ENCODE data around the gene RBM6. TPM values are rescaled to one million over a fixed set of nuclear protein-coding genes. Genes with fewer than 3 reads are reported as not detected.

RBM6 gene
- total and polyA plus RNA-seq, 9 of the 15 experiments (the other 6 are each of a cell fraction or from before 2014, with no cell fraction given) = 19.9 to 82.2 (median 57.8) TPM

- Histone ChIP-seq H3K4me3 (no peak overlapping the region), H3K27me3 (ENCODE audit: control insufficient read depth in 2 of 2, insufficient read depth in 2 of 2, low read length in 2 of 2) (no peaks in the 10 kb centered on the region), H3K36me3 (ENCODE audit: control insufficient read depth, insufficient read depth, low read length) (peaks cover 27% of the 10 kb centered on the region), H3K4me2 (ENCODE audit: insufficient read depth, low read length) (no peak overlapping the region), H3K4me1 (replicated peaks in 1 of 2; ENCODE audit: control insufficient read depth in 2 of 2, insufficient read depth in 2 of 2, low read length in 2 of 2) (no peaks in the 10 kb centered on the region; a peak in 1 of 5 replicates), H2AFZ (ENCODE audit: low read depth, low read length) (no peak overlapping the region), H3K9me3 (replicated peaks; ENCODE audit: control insufficient read depth, insufficient read depth, low read depth, low read length) (no peaks in the 10 kb centered on the region), H3K79me2 (ENCODE audit: control insufficient read depth, insufficient read depth, low read length) (peaks cover 7% of the 10 kb centered on the region; the same call in 2 of the 3 replicates), H3K27ac (ENCODE audit: extremely low read depth, low read depth, low read length) (no peak overlapping the region), H3K9ac (ENCODE audit: insufficient read depth in 1 of 2, low read depth in 2 of 2, low read length in 2 of 2) (no peak overlapping the region), H4K20me1 (replicated peaks; ENCODE audit: control insufficient read depth, insufficient read depth, low read length) (0 out of 2 replicates have a peak, but pooled peaks cover 4% of the 10 kb centered on the region), H3K9me1 (ENCODE audit: control insufficient read depth, insufficient read depth, low read length) (no peaks in the 10 kb centered on the region)
- DNase-seq (ENCODE audit: extremely low read depth in 1 of 4, low spot score in 3 of 4) (no peak), FAIRE-seq (no peak), ATAC-seq (no peak)
- in situ Hi-C loops (cut with MboI) (no loop called here), intact Hi-C loops (cut with micrococcal nuclease) (no loop called here)
- POLR2A ChIA-PET = interaction anchor here (0.6 kb wide), 1 partner anchor 30 kb away, joined by 3 read pairs; no protein-coding TSS in a partner anchor
- CTCF ChIA-PET (ENCODE audit: low intra/inter-chr PET ratio) = no interaction called here
- TF ChIP-seq KDM1A (IDR thresholded peaks at IDR 0.05) = no peak
- TF ChIP-seq SNIP1 (IDR thresholded peaks at IDR 0.05; ENCODE audit: low read depth) = no peak
- TF ChIP-seq RFX1 (IDR thresholded peaks at IDR 0.05) = no peak
- TF ChIP-seq ZNF133 (CRISPR knock-in tag; IDR thresholded peaks at IDR 0.05) = no peak
- TF ChIP-seq NEUROD1 (IDR thresholded peaks at IDR 0.05; ENCODE audit: borderline replicate concordance, low read depth, low read length, partially characterized antibody) = no peak
- no peak for TF ChIP-seq ZNF445 (CRISPR knock-in tag; IDR thresholded peaks at IDR 0.05; ENCODE audit: low read depth)
- TF ChIP-seq HNRNPUL1 (IDR thresholded peaks at IDR 0.05; ENCODE audit: low read length) = no peak
- TF ChIP-seq NCOA1 (IDR thresholded peaks at IDR 0.05; ENCODE audit: low read depth) = no peak
- no peak for TF ChIP-seq GABPA (tag; conservative IDR thresholded peaks at IDR 0.05; ENCODE audit: low read depth)
- TF ChIP-seq MCM5 (IDR thresholded peaks at IDR 0.05; ENCODE audit: low read depth) = no peak
- TF ChIP-seq GTF2A2 (tag; IDR thresholded peaks at IDR 0.05) = no peak
- no peak for TF ChIP-seq LEF1 (IDR thresholded peaks at IDR 0.05)
- no peak for TF ChIP-seq CCNT2 (IDR thresholded peaks at IDR 0.05; ENCODE audit: borderline replicate concordance, extremely low read depth, insufficient read length, low read depth, low read length)
- no peak for TF ChIP-seq HIVEP1 (CRISPR knock-in tag; IDR thresholded peaks at IDR 0.05)
- TF ChIP-seq HOMEZ (CRISPR knock-in tag; IDR thresholded peaks at IDR 0.05) = no peak
- no peak for TF ChIP-seq PHF8 (IDR thresholded peaks at IDR 0.05; ENCODE audit: borderline replicate concordance, low read length)
- TF ChIP-seq ZNF561 (CRISPR knock-in tag; conservative IDR thresholded peaks at IDR 0.05) = no peak
- no peak for TF ChIP-seq SLC30A9 (CRISPR knock-in tag; IDR thresholded peaks at IDR 0.05)
- WGBS (ENCODE audit: insufficient coverage, low coverage, missing lambda C conversion rate) = 70% methylated on average over 2 of the region's 2 CpGs
- BruUV-seq (replicated peaks) = no TSS peak
Observed at GRCh38 chr3:49992326-49992725, 52.4 kb downstream of the RBM6 start.
